Testis (tissue), 2 donors: ENCODE results near the gene PNKP.

ENCODE experiments used
- CTCF ChIP-seq, 3 experiments: fragments of 450-650 bp in 2 of 3; fragments of 200-600 bp in 1 of 3; sonication (generic) in 1 of 3; IDR thresholded peaks; one replicate each; pipeline ENCODE4 v1.5.1; 2016 to 2019; ENCODE audit warnings: antibody characterized with exemption in 3 of 3, mild to moderate bottlenecking in 2 of 3, moderate library complexity in 1 of 3
- POLR2A ChIP-seq: fragments of 450-650 bp; IDR thresholded peaks from one replicate; pipeline ENCODE4 v1.6.1; 2017; ENCODE audit warnings: antibody characterized with exemption, mild to moderate bottlenecking, moderate library complexity

DNA sequence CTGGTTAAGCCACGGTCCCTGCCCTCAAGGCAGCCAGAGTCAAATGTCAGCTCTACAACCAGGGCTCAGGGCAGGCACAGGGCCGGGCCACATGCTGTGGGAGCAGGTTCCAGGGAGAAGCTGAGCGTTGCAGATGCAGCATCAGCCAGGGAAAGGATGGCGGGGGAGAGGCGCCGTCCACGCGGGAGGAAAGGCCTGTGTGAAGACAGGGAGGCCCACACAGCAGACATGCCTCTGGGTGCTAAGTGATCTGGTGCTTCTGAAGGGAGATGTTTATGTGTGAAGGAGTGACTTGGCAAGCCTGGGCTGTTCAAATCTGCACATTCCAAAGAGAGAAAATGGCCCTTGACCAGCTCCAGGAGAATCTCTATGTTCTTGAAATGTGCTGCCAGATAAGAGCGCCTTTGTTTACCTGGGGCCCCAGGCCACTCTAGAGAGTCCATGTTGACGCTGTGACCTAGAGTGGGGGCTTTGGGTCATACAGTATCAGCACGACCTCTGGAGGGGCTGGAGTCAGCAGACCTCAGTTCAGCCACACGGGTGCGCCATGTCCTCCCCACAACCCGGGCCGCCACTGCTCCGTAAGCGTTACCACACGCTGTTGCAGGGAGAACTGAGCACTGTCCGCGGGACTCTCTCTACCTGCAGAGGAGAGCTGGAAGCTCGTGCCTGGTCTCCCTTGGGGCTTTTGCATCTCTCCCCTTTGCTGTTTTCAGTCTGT, 45.7 kb upstream of the PNKP start:
- no peak for TF ChIP-seq POLR2A
- TF ChIP-seq CTCF (IDR thresholded peaks at IDR 0.05) = no peak
